DMS153 treated with DMSO at 0.1 percent for 48 hours (cell line): ENCODE measurements around the gene KICS2.
"Not testable (repeated sequence)": the region's sequence is repeated elsewhere in the genome, so short reads cannot be mapped to it uniquely, and the experiment has no call there.

Source experiments
- DNase-seq: peaks from one replicate; lab custom pipeline; 2025; ENCODE audit not compliant: unreplicated experiment; lab: John Stamatoyannopoulos, UW

KICS2 gene

GRCh38 chr12:64217643-64218042 is 4.5 kb downstream of the KICS2 start:
- not testable (repeated sequence) for DNase-seq

GRCh38 chr12:64216239-64216638 is 5.9 kb downstream of the KICS2 start:
- DNase-seq, result no peak

GRCh38 chr12:64212119-64212746 is 9.9 kb downstream of the KICS2 start:
- DNase-seq, result no peak

GRCh38 chr12:64207453-64207852 is 14.6 kb downstream of the KICS2 start:
- no peak for DNase-seq

GRCh38 chr12:64205542-64205941 is 16.6 kb downstream of the KICS2 start:
- no peak for DNase-seq

- DNase-seq, result no peak
Measured at GRCh38 chr12:64203775-64204174, 18.3 kb downstream of the KICS2 start.

- DNase-seq, result no peak
Measured at GRCh38 chr12:64203036-64203435, 19.1 kb downstream of the KICS2 start.

GRCh38 chr12:64195841-64196240 is 26.3 kb downstream of the KICS2 start:
- not testable (repeated sequence) for DNase-seq

- DNase-seq, result no peak
Measured at GRCh38 chr12:64194333-64195149, 27.6 kb downstream of the KICS2 start.

GRCh38 chr12:64193931-64194330 is 28.2 kb downstream of the KICS2 start:
- DNase-seq, result no peak

GRCh38 chr12:64192644-64193444 is 29.3 kb downstream of the KICS2 start:
- no peak for DNase-seq

- DNase-seq, result no peak
Measured at GRCh38 chr12:64190140-64190539, 32.0 kb downstream of the KICS2 start.

GRCh38 chr12:64189530-64189929 is 32.6 kb downstream of the KICS2 start:
- no peak for DNase-seq

GRCh38 chr12:64187794-64188193 is 34.3 kb downstream of the KICS2 start:
- no peak for DNase-seq

- DNase-seq, result no peak
Measured at GRCh38 chr12:64187370-64187769, 34.7 kb downstream of the KICS2 start.

- no peak for DNase-seq
Measured at GRCh38 chr12:64186789-64187188, 35.3 kb downstream of the KICS2 start.

GRCh38 chr12:64184216-64184615 is 37.9 kb downstream of the KICS2 start:
- DNase-seq, result no peak

GRCh38 chr12:64181430-64182291 is 40.4 kb downstream of the KICS2 start:
- peak; percentile 37 for DNase-seq

- DNase-seq, result no peak
Measured at GRCh38 chr12:64180951-64181350, 41.1 kb downstream of the KICS2 start.

- DNase-seq, result no peak
Measured at GRCh38 chr12:64178122-64178521, 44.0 kb downstream of the KICS2 start.

- DNase-seq, result no peak
Measured at GRCh38 chr12:64177001-64177400, 45.1 kb downstream of the KICS2 start.
